Head of caudate nucleus (tissue), 42 donors: ENCODE results near the gene DNAAF1.

Experiments
- DNase-seq, 42 donors: peaks; one replicate each; pipeline versions ENCODE4 v3.0.0 to v3.0.0-alpha.2; 2020 to 2021; ENCODE audit warnings: mixed read lengths in 7 of 42
- intact Hi-C: fragments of 100-400 bp; cut with DNase I; formaldehyde crosslinking; loops from one replicate; pipeline ENCODE4 v1.15.0; 2022

The DNAAF1 gene

GRCh38 chr16:84153660-84154214, 8.6 kb downstream of the DNAAF1 start:
- intact Hi-C loops = no loop called here
- no peak for DNase-seq

DNA sequence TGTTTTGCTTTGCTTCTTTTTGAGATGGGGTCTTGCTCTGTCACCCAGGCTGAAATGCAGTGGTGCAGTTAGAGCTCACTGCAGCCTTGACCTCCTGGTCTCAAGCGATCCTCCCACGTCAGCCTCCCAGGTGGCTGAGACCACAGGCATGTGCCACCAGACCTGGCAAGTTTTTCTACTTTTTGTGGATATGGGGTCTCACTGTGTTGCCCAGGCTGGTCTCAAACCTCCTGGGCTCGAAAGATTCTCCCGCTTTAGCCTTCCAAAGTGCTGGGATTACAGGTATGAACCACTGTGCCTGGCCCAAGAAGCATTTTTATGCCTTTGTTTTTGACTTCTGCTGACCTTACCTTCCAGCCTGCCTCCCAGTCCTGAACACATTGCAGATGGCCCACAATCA, 10.1 kb downstream of the DNAAF1 start:
- intact Hi-C loops = no loop called here
- no peak for DNase-seq

DNA sequence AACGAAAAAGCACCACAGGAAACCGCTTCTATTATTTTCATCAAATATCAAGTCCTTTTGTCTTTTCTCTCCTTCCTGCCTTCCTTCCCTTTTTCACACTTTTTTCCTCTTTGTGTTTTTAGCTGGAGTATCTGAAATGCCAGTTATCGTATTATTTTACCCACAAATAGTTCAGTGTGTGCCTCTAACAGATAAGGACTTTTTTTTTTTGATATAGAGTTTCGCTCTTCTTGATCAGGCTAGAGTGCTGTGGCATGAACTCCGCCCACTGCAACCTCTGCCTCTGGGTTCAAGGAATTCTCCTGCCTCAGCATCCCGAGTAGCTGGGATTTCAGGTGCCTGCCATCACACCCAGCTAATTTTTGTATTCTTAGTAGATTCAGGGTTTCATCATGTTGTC, 10.7 kb downstream of the DNAAF1 start:
- no peak for DNase-seq
- intact Hi-C loops = no loop called here

GRCh38 chr16:84156342-84156784, 11.3 kb downstream of the DNAAF1 start:
- intact Hi-C loops = no loop called here
- DNase-seq = no peak

DNA sequence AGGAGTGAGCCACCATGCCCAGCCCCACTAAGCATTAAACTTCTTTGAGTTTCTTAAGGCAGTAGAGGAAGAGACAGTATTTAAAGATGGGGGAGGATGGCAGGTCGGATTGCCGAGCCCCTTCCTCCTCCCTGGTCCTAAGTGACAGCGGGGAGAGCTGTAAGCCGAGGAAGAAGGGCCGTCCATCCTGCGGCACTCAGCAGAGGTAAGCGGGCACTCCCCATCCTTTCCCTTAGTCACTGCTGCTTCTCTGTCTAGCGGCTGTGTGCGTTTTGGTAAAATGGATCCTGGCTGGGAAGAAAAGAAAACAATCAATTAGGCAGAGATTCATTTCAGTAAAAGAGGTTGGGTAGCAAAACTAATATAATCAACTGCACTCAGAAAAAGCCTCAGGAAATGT, 13.9 kb downstream of the DNAAF1 start:
- intact Hi-C loops = no loop called here
- DNase-seq = no peak

DNA sequence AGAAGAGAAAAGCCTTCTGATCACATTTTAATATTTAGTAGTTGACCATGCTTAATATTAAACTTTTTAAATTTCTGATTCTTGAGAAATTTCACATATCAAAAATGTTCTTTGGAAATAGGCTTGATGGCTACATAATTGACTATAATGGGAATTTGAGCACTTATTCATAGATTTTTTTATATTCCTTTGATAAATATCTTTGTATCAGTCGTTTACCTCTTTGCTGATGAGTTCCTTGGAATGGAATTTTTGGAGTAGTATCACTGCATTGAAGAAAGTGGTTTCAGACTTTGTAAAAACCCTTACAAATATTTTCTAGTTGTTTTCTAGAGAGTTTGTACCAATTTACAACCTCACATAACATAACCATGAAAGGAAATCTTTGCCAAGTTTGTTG, 14.7 kb downstream of the DNAAF1 start:
- intact Hi-C loops = no loop called here
- DNase-seq = no peak

DNA sequence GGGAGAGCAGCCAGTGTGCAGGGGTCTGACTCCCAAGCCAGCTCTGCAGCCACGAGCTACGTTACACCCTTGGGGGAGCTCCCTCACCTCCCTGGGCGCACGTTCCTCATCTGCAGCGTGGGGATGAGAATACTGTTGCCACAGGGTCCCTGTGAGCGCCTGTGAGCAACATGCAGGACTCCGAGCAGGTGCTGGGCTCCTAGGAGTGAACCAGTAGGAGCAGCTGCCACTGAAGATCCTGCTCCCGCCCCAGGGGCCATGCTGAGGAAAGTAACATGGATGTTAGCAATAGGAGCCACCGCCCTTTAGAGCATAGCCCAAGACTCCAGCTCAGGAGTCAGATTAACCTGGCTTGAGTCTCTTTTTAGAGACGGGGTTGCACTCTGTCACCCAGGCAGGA, 15.9 kb downstream of the DNAAF1 start:
- DNase-seq = no peak

GRCh38 chr16:84161801-84162200, 16.7 kb downstream of the DNAAF1 start:
- DNase-seq = no peak
- intact Hi-C loops = no loop called here

More for the DNA sequence above, 15.9 kb downstream of the DNAAF1 start:
- intact Hi-C loops = no loop called here

DNA sequence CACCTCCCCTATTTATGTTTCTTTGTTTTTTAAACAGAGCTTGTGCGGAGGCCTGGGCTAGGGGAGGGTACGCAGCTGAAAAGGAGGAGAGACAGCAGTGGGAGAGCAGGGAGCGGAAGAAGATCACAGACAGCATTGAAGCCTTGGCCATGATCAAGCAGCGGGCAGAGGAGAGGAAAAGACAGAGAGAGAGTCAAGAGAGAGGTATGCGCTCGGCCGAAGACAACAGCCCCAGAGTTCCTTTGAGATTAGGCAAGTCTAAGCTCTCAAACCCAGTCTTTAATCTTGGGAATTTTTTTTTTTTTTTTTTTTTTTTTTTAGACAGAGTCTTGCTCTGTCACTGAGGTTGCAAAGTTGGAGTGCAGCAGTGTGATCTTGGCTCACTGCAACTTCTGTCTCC, 20.6 kb downstream of the DNAAF1 start:
- DNase-seq = no peak
- intact Hi-C loops = no loop called here

- no peak for DNase-seq
- intact Hi-C loops = no loop called here
Observed at GRCh38 chr16:84166796-84167695, 21.9 kb downstream of the DNAAF1 start.

DNA sequence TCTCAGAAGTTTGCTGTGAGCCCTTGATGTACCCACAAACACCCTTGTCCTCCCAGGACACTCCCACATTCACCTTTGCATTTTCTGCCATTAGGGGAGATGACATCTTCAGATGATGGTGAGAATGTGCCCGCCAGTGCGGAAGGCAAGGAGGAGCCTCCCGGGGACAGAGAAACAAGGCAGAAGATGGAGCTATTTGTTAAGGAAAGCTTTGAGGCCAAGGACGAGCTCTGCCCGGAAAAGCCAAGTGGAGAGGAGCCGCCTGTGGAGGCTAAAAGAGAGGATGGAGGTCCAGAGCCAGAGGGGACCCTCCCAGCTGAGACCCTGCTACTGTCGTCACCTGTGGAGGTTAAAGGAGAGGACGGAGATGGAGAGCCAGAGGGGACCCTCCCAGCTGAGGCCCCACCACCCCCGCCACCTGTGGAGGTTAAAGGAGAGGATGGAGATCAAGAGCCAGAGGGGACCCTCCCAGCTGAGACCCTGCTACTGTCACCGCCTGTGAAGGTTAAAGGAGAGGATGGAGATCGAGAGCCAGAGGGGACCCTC, 24.7 kb downstream of the DNAAF1 start:
- intact Hi-C loops = no loop called here
- DNase-seq = no peak

DNA sequence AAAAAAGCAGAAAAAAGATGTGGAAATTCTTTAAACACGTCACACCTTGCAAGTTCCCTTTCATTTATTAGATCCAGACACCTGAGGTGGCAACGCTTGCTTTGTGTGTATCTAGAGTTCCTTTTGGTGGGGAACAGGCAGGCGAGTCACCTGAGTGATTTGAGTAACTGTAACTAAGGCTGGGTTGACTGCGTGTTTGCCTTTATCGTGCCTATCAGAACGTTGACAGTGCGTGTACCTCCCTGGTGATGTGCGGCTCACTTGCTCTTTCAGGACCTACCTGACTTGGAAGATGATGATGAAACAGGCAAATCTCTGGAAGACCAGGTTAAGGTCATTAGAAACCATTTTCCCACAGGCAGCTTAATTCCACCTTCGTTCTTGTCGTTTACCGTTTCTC, 29.3 kb downstream of the DNAAF1 start:
- intact Hi-C loops = no loop called here
- DNase-seq = peak in 14 of 42 donors; percentile 33 to 69 (median 42)

DNA sequence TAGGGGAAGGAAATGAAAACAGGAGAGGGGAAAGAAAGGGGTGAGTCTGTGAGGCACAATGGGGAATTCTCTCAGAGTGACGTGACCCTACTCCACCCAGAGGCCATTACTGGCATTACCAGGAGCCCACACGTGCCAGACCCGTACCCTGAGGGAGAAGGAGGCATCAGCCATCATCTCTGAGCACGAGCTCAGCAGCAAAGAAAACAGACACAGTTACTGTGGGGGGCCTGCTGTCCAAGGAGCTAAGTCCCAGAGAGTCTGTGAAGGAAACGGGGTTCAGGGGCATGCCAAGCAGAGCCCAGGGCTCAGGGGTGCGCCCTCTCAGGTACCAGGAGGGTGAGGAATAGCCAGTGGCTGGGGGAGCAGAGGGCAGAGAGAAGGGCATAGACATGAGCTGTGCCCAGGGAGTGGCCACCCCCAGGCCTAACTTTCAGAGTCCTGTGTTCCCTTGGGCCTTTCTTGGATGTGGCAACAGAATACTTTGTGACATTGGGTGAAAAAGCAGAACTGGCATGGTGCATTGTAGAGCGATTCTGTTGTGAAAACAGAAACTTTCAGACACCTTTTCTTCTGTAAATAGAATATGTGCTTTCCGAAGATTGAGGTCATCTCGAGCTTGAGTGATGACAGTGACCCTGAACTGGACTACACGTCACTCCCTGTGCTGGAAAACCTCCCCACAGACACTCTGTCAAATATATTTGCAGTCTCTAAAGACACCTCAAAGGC, 30.4 kb downstream of the DNAAF1 start:
- DNase-seq = peak in 27 of 42 donors; percentile 42 to 83 (median 61)
- intact Hi-C loops = no loop called here

- intact Hi-C loops = no loop called here
Observed at GRCh38 chr16:84176192-84177053, 31.3 kb downstream of the DNAAF1 start.

DNA sequence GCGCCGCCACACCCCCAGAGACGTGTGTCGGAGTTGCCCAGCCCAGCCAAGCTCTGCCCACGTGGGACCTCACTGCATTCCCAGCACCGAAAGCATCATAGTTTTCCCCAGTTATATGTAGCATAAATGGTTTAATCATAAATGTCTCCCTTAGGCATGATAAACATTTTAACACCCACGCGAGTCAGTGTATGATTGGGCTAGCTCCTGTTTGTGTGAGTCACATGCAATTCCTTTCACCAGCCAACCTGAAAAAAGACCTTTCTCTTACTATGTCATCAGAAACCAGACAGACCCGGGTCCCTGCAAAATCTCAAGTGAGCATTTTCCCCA, 32.6 kb downstream of the DNAAF1 start:
- intact Hi-C loops = no loop called here
- peak in 6 of 42 donors; percentile 12 to 59 (median 46) for DNase-seq

More at GRCh38 chr16:84176192-84177053, 31.3 kb downstream of the DNAAF1 start:
- DNase-seq = no peak

DNA sequence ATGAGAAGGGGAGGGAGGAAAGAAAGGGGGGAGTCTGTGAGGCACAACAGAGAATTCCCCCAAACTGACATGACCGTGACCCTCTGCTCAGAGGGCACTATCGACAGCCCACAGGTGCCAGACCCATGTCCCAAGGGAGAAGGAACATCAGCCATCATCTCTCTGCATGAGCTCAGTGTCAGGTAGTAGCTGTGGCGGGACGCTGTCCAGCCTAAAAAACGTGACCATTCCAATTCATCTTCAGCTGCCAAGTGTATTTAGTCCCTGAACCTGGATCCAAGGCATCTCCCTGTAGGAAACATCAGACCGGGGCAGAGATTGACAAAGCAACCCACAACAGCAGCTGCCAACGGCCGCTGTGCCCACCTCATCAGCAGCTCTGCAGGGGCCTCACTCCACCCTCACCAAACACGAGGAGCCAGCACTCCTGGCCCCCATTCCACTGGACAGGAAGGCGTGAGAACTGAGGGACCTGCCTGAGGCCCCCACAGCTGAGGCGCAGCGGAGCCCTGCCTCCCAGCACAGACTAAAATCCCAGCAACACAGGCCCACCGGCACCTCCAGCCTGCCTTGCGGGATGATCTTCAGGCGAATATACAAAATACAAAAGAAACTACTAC, 33.1 kb downstream of the DNAAF1 start:
- intact Hi-C loops = no loop called here
- DNase-seq = no peak

- no peak for DNase-seq
- intact Hi-C loops = no loop called here
Observed at GRCh38 chr16:84178892-84179611, 33.9 kb downstream of the DNAAF1 start.
